HepG2 (cell line): ENCODE data around the gene HMGCS2. TPM values are rescaled to one million over a fixed set of nuclear protein-coding genes. Genes with fewer than 3 reads are reported as not detected.

ENCODE experiments used
- CEBPG ChIP-seq: IDR thresholded peaks from 2 replicates; pipeline ENCODE4 v1.6.1; 2016
- CENPT ChIP-seq: sonication (generic); formaldehyde crosslinking; IDR thresholded peaks from 2 replicates; pipeline ENCODE4 v1.8.0; 2022; ENCODE audit warnings: low read depth, mild to moderate bottlenecking, moderate library complexity, missing genetic modification reagents
- CREBL2 ChIP-seq: sonication (generic); formaldehyde crosslinking; IDR thresholded peaks from 2 replicates; pipeline ENCODE4 v1.8.1; 2023; ENCODE audit warnings: missing genetic modification reagents, mild to moderate bottlenecking, borderline replicate concordance
- GABPB1 ChIP-seq: IDR thresholded peaks from 2 replicates; pipeline ENCODE4 v1.6.1; 2016; ENCODE audit warnings: mild to moderate bottlenecking, missing genetic modification reagents, moderate library complexity, missing compliant biosample characterization
- HOXD1 ChIP-seq: sonication (generic); formaldehyde crosslinking; IDR thresholded peaks from 2 replicates; pipeline ENCODE4 v1.5.0; 2020; ENCODE audit warnings: missing genetic modification reagents
- IRF2 ChIP-seq: IDR thresholded peaks from 2 replicates; pipeline ENCODE4 v1.6.1; 2018; ENCODE audit warnings: missing genetic modification reagents, missing compliant biosample characterization
- IRX3 ChIP-seq: sonication (generic); formaldehyde crosslinking; IDR thresholded peaks from 2 replicates; pipeline ENCODE4 v1.8.1; 2023; ENCODE audit warnings: mild to moderate bottlenecking, low read depth, missing genetic modification reagents, borderline replicate concordance
- KLF16 ChIP-seq, 2 experiments: sonication (generic) in 1 of 2; formaldehyde crosslinking in 1 of 2; IDR thresholded peaks; 2 replicates each; pipeline versions ENCODE4 v1.6.1 to v1.8.0; 2016 to 2023; ENCODE audit warnings: missing genetic modification reagents in 2 of 2, missing compliant biosample characterization in 1 of 2
- MATR3 ChIP-seq: sonication (generic); formaldehyde crosslinking; IDR thresholded peaks from 2 replicates; pipeline ENCODE4 v1.4.0; 2020; ENCODE audit warnings: missing genetic modification reagents
- NFAT5 ChIP-seq: sonication (generic); formaldehyde crosslinking; IDR thresholded peaks from 2 replicates; pipeline ENCODE4 v1.4.0; 2020; ENCODE audit warnings: missing genetic modification reagents
- NFE2 ChIP-seq: sonication (generic); formaldehyde crosslinking; IDR thresholded peaks from 2 replicates; pipeline ENCODE4 v1.4.0; 2020; ENCODE audit warnings: missing genetic modification reagents
- NFYC ChIP-seq: IDR thresholded peaks from 2 replicates; pipeline ENCODE4 v1.6.1; 2016; ENCODE audit warnings: missing genetic modification reagents, missing compliant biosample characterization
- NKX3-1 ChIP-seq: sonication (generic); formaldehyde crosslinking; IDR thresholded peaks from 2 replicates; pipeline ENCODE4 v1.5.0; 2020; ENCODE audit warnings: missing genetic modification reagents
- PRDM15 ChIP-seq: sonication (generic); formaldehyde crosslinking; IDR thresholded peaks from 2 replicates; pipeline ENCODE4 v1.4.0; 2020; ENCODE audit warnings: missing genetic modification reagents
- SMAD1 ChIP-seq: sonication (generic); formaldehyde crosslinking; IDR thresholded peaks from 2 replicates; pipeline ENCODE4 v1.4.0; 2020; ENCODE audit warnings: missing genetic modification reagents, low read depth, mild to moderate bottlenecking, borderline replicate concordance
- SMARCC2 ChIP-seq: fragments of 450-650 bp; IDR thresholded peaks from 2 replicates; pipeline ENCODE4 v1.6.1; 2017; ENCODE audit warnings: antibody characterized with exemption, mild to moderate bottlenecking
- ZBTB49 ChIP-seq: sonication (generic); formaldehyde crosslinking; IDR thresholded peaks from 2 replicates; pipeline ENCODE4 v1.4.0; 2020; ENCODE audit warnings: missing genetic modification reagents, borderline replicate concordance
- ZIK1 ChIP-seq: sonication (generic); formaldehyde crosslinking; IDR thresholded peaks from 2 replicates; pipeline ENCODE4 v1.5.0; 2020; ENCODE audit warnings: mild to moderate bottlenecking, low read depth, missing genetic modification reagents, borderline replicate concordance
- ZNF224 ChIP-seq: sonication (generic); formaldehyde crosslinking; IDR thresholded peaks from 2 replicates; pipeline ENCODE4 v1.5.0; 2020; ENCODE audit warnings: mild to moderate bottlenecking, missing genetic modification reagents
- ZNF598 ChIP-seq: sonication (generic); formaldehyde crosslinking; IDR thresholded peaks from 2 replicates; pipeline ENCODE4 v1.5.1; 2020; ENCODE audit warnings: mild to moderate bottlenecking, missing genetic modification reagents, borderline replicate concordance
- ZSCAN31 ChIP-seq: sonication (generic); formaldehyde crosslinking; IDR thresholded peaks from 2 replicates; pipeline ENCODE4 v1.5.0; 2020; ENCODE audit warnings: low read depth, mild to moderate bottlenecking, missing genetic modification reagents
- polyA plus RNA-seq, 8 experiments: library from polyadenylated mRNA; depleted of rRNA in 3 of 8; stranded (reverse) in 7 of 8; unstranded in 1 of 8; fragments of >200 nt; fragmentation: Illumina TruSeq in 4 of 8; extraction: Trizol in 4 of 8; gene quantifications; 2 replicates each; pipeline versions ENCODE4 v1.2.1 to v1.2.3, GENCODE V29; 2011 to 2016; ENCODE audit warnings: low read depth in 4 of 8, missing spikeins in 1 of 8, mixed read lengths in 1 of 8; ENCODE audit not compliant: insufficient read depth in 1 of 8
- total RNA-seq, 5 experiments: library from RNA; depleted of rRNA; stranded (reverse); fragments of >200 nt; fragmentation: Illumina TruSeq; extraction: Trizol; gene quantifications; 2 replicates each; pipeline ENCODE4 v1.2.3, GENCODE V29; 2016; ENCODE audit warnings: low read depth in 1 of 5

Gene HMGCS2
- total and polyA plus RNA-seq, 2 of the 13 experiments (the other 11 are each of a cell fraction or from before 2014, with no cell fraction given): 0.44 to 1.5 TPM

- TF ChIP-seq PRDM15 (CRISPR knock-in tag) (no peak), ZBTB49 (CRISPR knock-in tag) (no peak), SMAD1 (CRISPR knock-in tag) (no peak), ZSCAN31 (no peak), ZNF598 (CRISPR knock-in tag) (no peak), IRX3 (CRISPR knock-in tag) (no peak), CREBL2 (CRISPR knock-in tag) (no peak), GABPB1 (CRISPR knock-in tag) (no peak), CENPT (CRISPR knock-in tag) (no peak), CEBPG (CRISPR knock-in tag) (no peak), SMARCC2 (no peak), NKX3-1 (CRISPR knock-in tag) (no peak), NFAT5 (no peak), MATR3 (CRISPR knock-in tag) (no peak), NFYC (CRISPR knock-in tag) (no peak), ZNF224 (CRISPR knock-in tag) (peak; percentile 79; the same call in 1 of the 2 replicates), IRF2 (CRISPR knock-in tag) (peak; percentile 27; the same call in 1 of the 2 replicates), KLF16 (CRISPR knock-in tag; IDR thresholded peaks at IDR 0.05) (no peak), ZIK1 (CRISPR knock-in tag) (no peak), HOXD1 (CRISPR knock-in tag) (no peak), NFE2 (CRISPR knock-in tag) (no peak)
Observed at GRCh38 chr1:119816407-119816806, 47.7 kb upstream of the HMGCS2 start (continued).
